Spleen (tissue), 11 donors: Measurements from ENCODE around the gene CRELD2. TPM values are rescaled to one million over a fixed set of nuclear protein-coding genes. Genes with fewer than 3 reads are reported as not detected.
A peak's percentile ranks its signal among the peaks of the same experiment; 100 is the strongest.

Source experiments
- DNase-seq: peaks from one replicate; pipeline ENCODE4 v3.0.0-alpha.2; 2020
- H3K27ac ChIP-seq, 8 donors: fragments of 200-600 bp; sonication (generic) in 7 of 8; 1 replicate in 4 of 8; 2 replicates in 4 of 8; pipeline versions ENCODE4 v1.5.0 to v1.8.0; 2016 to 2021; ENCODE audit warnings: inconsistent platforms in 4 of 8, mild to moderate bottlenecking in 4 of 8, moderate library complexity in 1 of 8
- H3K27me3 ChIP-seq, 7 donors: fragments of 200-600 bp; sonication (generic) in 6 of 7; replicated peaks in 1 of 7; 1 replicate in 4 of 7; 2 replicates in 3 of 7; pipeline versions ENCODE4 v1.5.0 to v1.8.0; 2016 to 2021; ENCODE audit warnings: inconsistent platforms in 3 of 7, mild to moderate bottlenecking in 1 of 7
- H3K36me3 ChIP-seq, 6 donors: fragments of 200-600 bp; sonication (generic) in 5 of 6; 1 replicate in 4 of 6; 2 replicates in 2 of 6; pipeline versions ENCODE4 v1.5.0 to v1.8.0; 2016 to 2021; ENCODE audit warnings: inconsistent platforms in 2 of 6
- H3K4me1 ChIP-seq, 6 donors: fragments of 200-600 bp; sonication (generic) in 5 of 6; 1 replicate in 3 of 6; 2 replicates in 3 of 6; pipeline versions ENCODE4 v1.5.0 to v1.8.0; 2016 to 2021; ENCODE audit warnings: inconsistent platforms in 3 of 6
- H3K4me3 ChIP-seq, 8 donors: fragments of 200-600 bp; sonication (generic) in 7 of 8; 1 replicate in 4 of 8; 2 replicates in 4 of 8; pipeline versions ENCODE4 v1.5.0 to v1.8.0; 2016 to 2021; ENCODE audit warnings: inconsistent platforms in 4 of 8, mild to moderate bottlenecking in 4 of 8, moderate library complexity in 2 of 8
- H3K9me3 ChIP-seq, 8 donors: fragments of 200-600 bp; sonication (generic) in 7 of 8; 1 replicate in 4 of 8; 2 replicates in 4 of 8; pipeline versions ENCODE4 v1.5.0 to v1.8.0; 2016 to 2021; ENCODE audit warnings: inconsistent platforms in 4 of 8
- POLR2A ChIP-seq, 3 donors: fragments of 450-650 bp; IDR thresholded peaks; one replicate each; pipeline ENCODE4 v1.5.1; 2017; ENCODE audit warnings: antibody characterized with exemption in 3 of 3, mild to moderate bottlenecking in 1 of 3
- POLR2AphosphoS5 ChIP-seq, 3 donors: sonication (generic); formaldehyde crosslinking; IDR thresholded peaks; one replicate each; pipeline ENCODE4 v1.5.1; 2017; ENCODE audit warnings: antibody characterized with exemption in 3 of 3
- WGBS, 5 donors: extraction: QIAGEN DNeasy Blood & Tissue Kit in 3 of 5; methylation state at CpG; one replicate each; pipeline versions ENCODE4 v1.1.5 to v1.1.7; 2013 to 2018; 5-methylcytosine and 5-hydroxymethylcytosine counted together
- intact Hi-C: fragments of 100-400 bp; cut with DNase I; formaldehyde crosslinking; loops from one replicate; pipeline ENCODE4 v1.15.0; 2023; ENCODE audit warnings: low total_unique reads
- polyA plus RNA-seq, 3 donors: library from polyadenylated mRNA; stranded (reverse); fragments of 200-250 nt; gene quantifications; one replicate each; pipeline ENCODE4 v1.2.1, GENCODE V29; 2013
- total RNA-seq, 7 donors: library from RNA; depleted of rRNA in 3 of 7; stranded (reverse); fragments of >200 nt in 3 of 7; fragmentation: NEBNext Ultra II Directional in 4 of 7; extraction: Animal tissue kit (Norgen Biotek cat#: 25700) in 4 of 7; gene quantifications; one replicate each; pipeline versions ENCODE4 v1.1.0 to v1.2.1, GENCODE V29; 2016 to 2021
- TF ChIP-seq, protein P1 (sequence below), 11 experiments: fragments of 200-600 bp in 7 of 11; fragments of 450-650 bp in 4 of 11; sonication (generic) in 4 of 11; IDR thresholded peaks in 8 of 11; conservative IDR thresholded peaks in 3 of 11; 1 replicate in 7 of 11; 2 replicates in 4 of 11; pipeline versions ENCODE4 v1.4.0 to v1.8.0; 2016 to 2021; ENCODE audit warnings: antibody characterized with exemption in 11 of 11, inconsistent platforms in 4 of 11, mild to moderate bottlenecking in 1 of 11
- donor health status: healthy with polysubstance abuse.
- donor health status: DM: no; HTN: no; CAD: no; lungs with moderate emphysema.
- donor health status: DM: no; HTN: no; CAD: no.
- donor health status: Bipolar disorder and iron deficiency.
- donor health status: healthy.
- donor health status: DM: no; HTN: no; CAD: no.
- donor health status: DM: yes; HTN: yes; CAD: no.

Gene CRELD2
- total and polyA plus RNA-seq, 10 donors, result 16.2 to 46.3 (median 34.9) TPM

DNA sequence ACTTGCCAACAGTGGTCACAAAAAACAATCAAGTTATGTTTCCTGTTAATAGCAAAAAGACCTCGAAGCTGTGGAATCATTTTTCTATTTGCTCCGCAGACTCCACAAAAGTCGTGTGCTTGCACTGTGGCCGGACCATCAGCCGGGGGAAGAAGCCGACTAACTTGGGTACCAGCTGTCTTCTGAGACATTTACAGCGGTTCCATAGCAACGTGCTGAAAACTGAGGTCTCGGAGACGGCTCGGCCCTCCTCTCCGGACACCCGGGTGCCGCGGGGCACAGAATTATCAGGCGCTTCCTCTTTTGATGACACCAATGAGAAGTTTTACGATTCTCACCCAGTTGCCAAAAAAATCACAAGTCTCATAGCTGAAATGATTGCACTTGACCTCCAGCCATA, 33.2 kb upstream of the CRELD2 start:
- 96 to 98% (median 97%) methylated on average over 17 of the region's 17 CpGs for WGBS, 5 donors
- peaks cover 0 to 23% (median 4%) of the 10 kb centered on the region in 6 donors for H3K4me1 ChIP-seq
- H3K27ac ChIP-seq, result no peak overlapping the region
- H3K9me3 ChIP-seq, result peaks cover 0 to 9% (median 2%) of the 10 kb centered on the region in 8 donors
- no peak for DNase-seq
- TF ChIP-seq POLR2A (IDR thresholded peaks at IDR 0.05), result no peak
- TF ChIP-seq, protein P1, sequence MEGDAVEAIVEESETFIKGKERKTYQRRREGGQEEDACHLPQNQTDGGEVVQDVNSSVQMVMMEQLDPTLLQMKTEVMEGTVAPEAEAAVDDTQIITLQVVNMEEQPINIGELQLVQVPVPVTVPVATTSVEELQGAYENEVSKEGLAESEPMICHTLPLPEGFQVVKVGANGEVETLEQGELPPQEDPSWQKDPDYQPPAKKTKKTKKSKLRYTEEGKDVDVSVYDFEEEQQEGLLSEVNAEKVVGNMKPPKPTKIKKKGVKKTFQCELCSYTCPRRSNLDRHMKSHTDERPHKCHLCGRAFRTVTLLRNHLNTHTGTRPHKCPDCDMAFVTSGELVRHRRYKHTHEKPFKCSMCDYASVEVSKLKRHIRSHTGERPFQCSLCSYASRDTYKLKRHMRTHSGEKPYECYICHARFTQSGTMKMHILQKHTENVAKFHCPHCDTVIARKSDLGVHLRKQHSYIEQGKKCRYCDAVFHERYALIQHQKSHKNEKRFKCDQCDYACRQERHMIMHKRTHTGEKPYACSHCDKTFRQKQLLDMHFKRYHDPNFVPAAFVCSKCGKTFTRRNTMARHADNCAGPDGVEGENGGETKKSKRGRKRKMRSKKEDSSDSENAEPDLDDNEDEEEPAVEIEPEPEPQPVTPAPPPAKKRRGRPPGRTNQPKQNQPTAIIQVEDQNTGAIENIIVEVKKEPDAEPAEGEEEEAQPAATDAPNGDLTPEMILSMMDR (IDR thresholded peaks at IDR 0.05 in 8 of 11, conservative IDR thresholded peaks at IDR 0.05 in 3 of 11), result no peak
- no peak for TF ChIP-seq POLR2AphosphoS5 (IDR thresholded peaks at IDR 0.05)
- intact Hi-C loops, result no loop called here
- peaks cover 5 to 80% (median 45%) of the 10 kb centered on the region in 6 donors for H3K36me3 ChIP-seq
- no peaks in the 10 kb centered on the region for H3K27me3 ChIP-seq
- H3K4me3 ChIP-seq, result no peak overlapping the region

DNA sequence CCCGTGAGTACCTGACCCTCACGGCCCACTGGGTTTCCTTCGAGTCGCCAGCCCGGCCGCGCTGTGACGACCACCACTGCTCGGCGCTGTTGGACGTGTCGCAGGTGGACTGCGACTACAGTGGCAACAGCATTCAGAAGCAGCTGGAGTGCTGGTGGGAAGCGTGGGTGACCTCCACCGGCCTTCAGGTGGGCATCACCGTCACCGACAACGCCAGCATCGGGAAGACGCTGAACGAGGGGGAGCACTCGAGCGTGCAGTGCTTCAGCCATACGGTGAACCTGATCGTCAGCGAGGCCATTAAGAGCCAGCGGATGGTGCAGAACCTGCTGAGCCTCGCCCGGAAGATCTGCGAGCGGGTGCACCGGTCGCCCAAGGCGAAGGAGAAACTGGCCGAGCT, 32.6 kb upstream of the CRELD2 start:
- H3K36me3 ChIP-seq, result peaks cover 5 to 86% (median 48%) of the 10 kb centered on the region in 6 donors
- TF ChIP-seq POLR2AphosphoS5 (IDR thresholded peaks at IDR 0.05) (peak in 1 of 3 donors; percentile 5), POLR2A (IDR thresholded peaks at IDR 0.05) (no peak)
- no peak overlapping the region for H3K27ac ChIP-seq
- no peaks in the 10 kb centered on the region for H3K27me3 ChIP-seq
- H3K9me3 ChIP-seq, result peaks cover 0 to 14% (median 6%) of the 10 kb centered on the region in 8 donors
- H3K4me1 ChIP-seq, result peaks cover 0 to 17% (median 0%) of the 10 kb centered on the region in 6 donors
- intact Hi-C loops, result no loop called here
- WGBS, 5 donors, result 94 to 100% (median 98%) methylated on average over 35 of the region's 35 CpGs
- H3K4me3 ChIP-seq, result no peak overlapping the region
- DNase-seq, result no peak

- peaks cover 5 to 92% (median 49%) of the 10 kb centered on the region in 6 donors for H3K36me3 ChIP-seq
- no peak for DNase-seq
- no peak for TF ChIP-seq POLR2A (IDR thresholded peaks at IDR 0.05)
- TF ChIP-seq POLR2AphosphoS5 (IDR thresholded peaks at IDR 0.05), result peak in 2 of 3 donors; percentile 6 to 23
- TF ChIP-seq, protein P1 (IDR thresholded peaks at IDR 0.05 in 8 of 11, conservative IDR thresholded peaks at IDR 0.05 in 3 of 11), result no peak
These were observed 31.9 kb upstream of the CRELD2 start for GRCh38 chr22:49886346-49887063.

GRCh38 chr22:49887064-49887451, 31.4 kb upstream of the CRELD2 start:
- no peak for DNase-seq
- H3K4me1 ChIP-seq, result peaks cover 0 to 5% (median 0%) of the 10 kb centered on the region in 6 donors
- WGBS, 5 donors, result 93 to 97% (median 94%) methylated on average over 14 of the region's 14 CpGs
- peaks cover 0 to 18% (median 7%) of the 10 kb centered on the region in 8 donors for H3K9me3 ChIP-seq
- intact Hi-C loops, result no loop called here
- peaks cover 5 to 96% (median 49%) of the 10 kb centered on the region in 6 donors for H3K36me3 ChIP-seq
- H3K4me3 ChIP-seq, result no peak overlapping the region
- H3K27ac ChIP-seq, result no peak overlapping the region
- no peaks in the 10 kb centered on the region for H3K27me3 ChIP-seq
- TF ChIP-seq POLR2A (IDR thresholded peaks at IDR 0.05), result no peak
- TF ChIP-seq POLR2AphosphoS5 (IDR thresholded peaks at IDR 0.05), result no peak
- TF ChIP-seq, protein P1 (IDR thresholded peaks at IDR 0.05 in 8 of 11, conservative IDR thresholded peaks at IDR 0.05 in 3 of 11), result no peak

More at GRCh38 chr22:49886346-49887063, 31.9 kb upstream of the CRELD2 start:
- no peak overlapping the region for H3K4me3 ChIP-seq
- peaks cover 0 to 11% (median 0%) of the 10 kb centered on the region in 6 donors for H3K4me1 ChIP-seq
- intact Hi-C loops, result no loop called here
- H3K9me3 ChIP-seq, result peaks cover 0 to 18% (median 7%) of the 10 kb centered on the region in 8 donors
- H3K27me3 ChIP-seq, result no peaks in the 10 kb centered on the region
- no peak overlapping the region for H3K27ac ChIP-seq
- 96 to 97% (median 96%) methylated on average over 37 to 41 of the region's 41 CpGs for WGBS, 5 donors
